Activated B cell treated with CpG ODN at 0.5 μM for 24 hours (primary cell): Measurements from ENCODE around the gene SEMA5A. TPM values are rescaled to one million over a fixed set of nuclear protein-coding genes. Genes with fewer than 3 reads are reported as not detected.

Experiments
- ATAC-seq: fragments of 200-7000 bp; cut with Tn5 transposase; one replicate; pipeline ENCODE4 v1.10.0; 2021; ENCODE audit warnings: low read depth, mild to moderate bottlenecking, moderate library complexity
- CTCF ChIA-PET: fragments of 350-600 bp; sonication (Branson Sonifier 250); formaldehyde crosslinking; loops from one replicate; lab custom pipeline; 2021; ENCODE audit warnings: antibody characterized with exemption; lab: Charles Lee
- POLR2A ChIA-PET: fragments of 350-600 bp; sonication (Branson Sonifier 250); formaldehyde crosslinking; loops from one replicate; lab custom pipeline; 2021; ENCODE audit warnings: antibody characterized with exemption; lab: Charles Lee
- DNase-seq: peaks from one replicate; pipeline ENCODE4 v3.0.0; 2022
- H3K27ac Mint-ChIP-seq: one replicate; pipeline ENCODE4 v1.8.0; 2020; ENCODE audit warnings: mixed read lengths
- H3K27me3 Mint-ChIP-seq: one replicate; pipeline ENCODE4 v1.8.0; 2021; ENCODE audit warnings: mixed read lengths
- H3K36me3 Mint-ChIP-seq: one replicate; pipeline ENCODE4 v1.8.0; 2021; ENCODE audit warnings: low read depth, mixed read lengths
- H3K4me1 Mint-ChIP-seq: one replicate; pipeline ENCODE4 v1.8.0; 2021; ENCODE audit warnings: mixed read lengths
- H3K4me3 Mint-ChIP-seq: one replicate; pipeline ENCODE4 v1.8.0; 2020; ENCODE audit warnings: mild to moderate bottlenecking, mixed read lengths
- H3K9me3 Mint-ChIP-seq: one replicate; pipeline ENCODE4 v1.8.0; 2020; ENCODE audit warnings: mixed read lengths
- intact Hi-C: fragments of 100-400 bp; cut with micrococcal nuclease; formaldehyde crosslinking; loops from one replicate; pipeline ENCODE4 v1.15.1; 2024
- total RNA-seq: library from RNA; stranded (reverse); gene quantifications from 2 replicates; pipeline ENCODE4 v1.2.3, GENCODE V29; 2022
- TF ChIP-seq, protein P1 (sequence below): fragments of 200-600 bp; IDR thresholded peaks from one replicate; pipeline ENCODE4 v1.8.0; 2022; ENCODE audit warnings: antibody characterized with exemption, mild to moderate bottlenecking

The SEMA5A gene
- total RNA-seq, 1 donor from 2014 or later, result not detected

DNA sequence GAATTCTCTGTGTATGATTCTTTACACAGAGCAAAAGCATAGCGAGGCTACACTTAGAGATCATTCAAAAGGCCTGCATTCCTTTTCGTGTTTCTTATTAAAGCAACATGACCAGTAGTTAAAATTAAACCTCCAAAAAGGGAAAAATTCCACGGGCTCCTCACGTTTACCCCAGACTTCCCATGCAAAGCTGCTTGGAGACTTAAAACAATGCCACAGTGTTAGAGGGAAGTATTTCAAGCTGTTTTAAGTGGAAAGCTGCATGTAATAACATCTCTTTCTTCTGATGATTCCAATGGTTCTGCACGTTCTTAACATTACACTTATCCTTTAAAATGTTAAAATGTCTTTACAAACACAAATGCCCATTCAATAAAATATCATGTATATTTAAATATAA lies 405.2 kb downstream of the SEMA5A start:
- Mint-ChIP-seq H3K9me3 (peaks cover 5% of the 10 kb centered on the region), H3K27me3 (no peaks in the 10 kb centered on the region), H3K27ac (no peak overlapping the region), H3K4me1 (no peaks in the 10 kb centered on the region), H3K4me3 (no peak overlapping the region), H3K36me3 (no peaks in the 10 kb centered on the region)
- TF ChIP-seq, protein P1, sequence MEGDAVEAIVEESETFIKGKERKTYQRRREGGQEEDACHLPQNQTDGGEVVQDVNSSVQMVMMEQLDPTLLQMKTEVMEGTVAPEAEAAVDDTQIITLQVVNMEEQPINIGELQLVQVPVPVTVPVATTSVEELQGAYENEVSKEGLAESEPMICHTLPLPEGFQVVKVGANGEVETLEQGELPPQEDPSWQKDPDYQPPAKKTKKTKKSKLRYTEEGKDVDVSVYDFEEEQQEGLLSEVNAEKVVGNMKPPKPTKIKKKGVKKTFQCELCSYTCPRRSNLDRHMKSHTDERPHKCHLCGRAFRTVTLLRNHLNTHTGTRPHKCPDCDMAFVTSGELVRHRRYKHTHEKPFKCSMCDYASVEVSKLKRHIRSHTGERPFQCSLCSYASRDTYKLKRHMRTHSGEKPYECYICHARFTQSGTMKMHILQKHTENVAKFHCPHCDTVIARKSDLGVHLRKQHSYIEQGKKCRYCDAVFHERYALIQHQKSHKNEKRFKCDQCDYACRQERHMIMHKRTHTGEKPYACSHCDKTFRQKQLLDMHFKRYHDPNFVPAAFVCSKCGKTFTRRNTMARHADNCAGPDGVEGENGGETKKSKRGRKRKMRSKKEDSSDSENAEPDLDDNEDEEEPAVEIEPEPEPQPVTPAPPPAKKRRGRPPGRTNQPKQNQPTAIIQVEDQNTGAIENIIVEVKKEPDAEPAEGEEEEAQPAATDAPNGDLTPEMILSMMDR, result no peak
- ChIA-PET CTCF (no interaction called here), POLR2A (no interaction called here)
- ATAC-seq, result no peak
- DNase-seq, result no peak
- intact Hi-C loops, result no loop called here

- POLR2A ChIA-PET, result no interaction called here
- Mint-ChIP-seq H3K4me3 (no peak overlapping the region), H3K9me3 (peaks cover 7% of the 10 kb centered on the region), H3K27me3 (no peaks in the 10 kb centered on the region), H3K4me1 (no peaks in the 10 kb centered on the region), H3K36me3 (no peaks in the 10 kb centered on the region), H3K27ac (no peak overlapping the region)
- TF ChIP-seq, protein P1, result no peak
- intact Hi-C loops, result no loop called here
- ATAC-seq (no peak), DNase-seq (no peak)
- CTCF ChIA-PET, result no interaction called here
Observed at GRCh38 chr5:9140202-9140601, 405.7 kb downstream of the SEMA5A start.

GRCh38 chr5:9139344-9139743 lies 406.5 kb downstream of the SEMA5A start:
- POLR2A ChIA-PET, result no interaction called here
- DNase-seq, result no peak
- H3K9me3 Mint-ChIP-seq, result peaks cover 7% of the 10 kb centered on the region

DNA sequence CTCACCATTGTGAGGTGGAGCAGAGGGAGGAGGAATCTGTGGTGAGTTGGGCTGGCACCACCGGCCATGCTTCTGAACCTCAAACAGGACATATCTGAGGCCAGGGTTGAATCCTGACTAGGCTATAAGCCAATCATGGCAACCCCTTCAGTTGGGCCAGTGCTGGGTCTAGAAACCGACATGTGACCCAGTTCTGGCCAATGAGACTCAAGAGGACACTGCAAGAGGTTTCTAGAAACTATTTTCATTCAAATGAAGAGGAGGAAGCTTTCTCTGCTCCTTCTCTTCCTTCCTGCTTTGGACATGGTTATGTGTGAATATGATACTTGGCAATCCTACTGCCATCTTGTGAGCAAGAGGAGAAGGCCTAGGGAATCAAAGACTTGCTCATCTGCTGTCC lies 417.7 kb downstream of the SEMA5A start:
- POLR2A ChIA-PET, result no interaction called here
- intact Hi-C loops, result no loop called here
- Mint-ChIP-seq H3K36me3 (no peaks in the 10 kb centered on the region), H3K4me1 (no peaks in the 10 kb centered on the region), H3K4me3 (no peak overlapping the region), H3K9me3 (no peaks in the 10 kb centered on the region), H3K27me3 (no peaks in the 10 kb centered on the region), H3K27ac (no peak overlapping the region)
- CTCF ChIA-PET, result no interaction called here
- ATAC-seq, result no peak
- TF ChIP-seq, protein P1, result no peak
- DNase-seq, result no peak

More at GRCh38 chr5:9139344-9139743, 406.5 kb downstream of the SEMA5A start:
- no peaks in the 10 kb centered on the region for H3K4me1 Mint-ChIP-seq
- intact Hi-C loops, result no loop called here
- TF ChIP-seq, protein P1, result no peak
- CTCF ChIA-PET, result no interaction called here
- ATAC-seq, result no peak
- H3K27me3 Mint-ChIP-seq, result no peaks in the 10 kb centered on the region
- H3K36me3 Mint-ChIP-seq, result no peaks in the 10 kb centered on the region
- H3K27ac Mint-ChIP-seq, result no peak overlapping the region
- H3K4me3 Mint-ChIP-seq, result no peak overlapping the region

DNA sequence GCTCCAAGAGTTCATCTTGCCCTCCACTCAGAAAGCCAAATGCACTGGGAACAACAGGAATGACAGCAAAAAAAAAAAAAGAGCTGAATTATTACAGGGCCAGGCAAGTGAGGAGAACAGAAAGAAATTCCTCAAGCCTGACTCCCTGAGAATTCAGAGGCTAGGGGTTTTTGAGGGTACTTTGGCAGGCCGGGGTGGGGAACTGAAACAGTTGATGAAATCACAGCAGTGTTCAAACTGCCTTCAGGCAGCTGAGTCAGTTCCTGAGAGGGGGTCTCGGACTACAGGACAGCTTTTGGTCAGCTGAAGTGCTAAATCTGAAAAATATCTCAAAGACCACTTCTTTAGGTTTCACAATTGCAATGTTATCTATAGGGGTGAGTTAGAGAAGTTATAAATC lies 419.4 kb downstream of the SEMA5A start:
- POLR2A ChIA-PET, result no interaction called here
- DNase-seq (no peak), ATAC-seq (no peak)
- Mint-ChIP-seq H3K36me3 (no peaks in the 10 kb centered on the region), H3K4me3 (no peak overlapping the region), H3K27me3 (no peaks in the 10 kb centered on the region), H3K27ac (no peak overlapping the region), H3K4me1 (no peaks in the 10 kb centered on the region), H3K9me3 (no peaks in the 10 kb centered on the region)
- TF ChIP-seq, protein P1, result no peak
- CTCF ChIA-PET, result no interaction called here
- intact Hi-C loops, result no loop called here
